Activated naive CD4-positive, alpha-beta T cell treated with anti-CD3 and anti-CD28 coated beads, Interleukin-2, amount 50 U/mL, for 16 hours (primary cell): Measurements from ENCODE around the gene GLIS1.

Source experiments
- DNase-seq: peaks from one replicate; pipeline ENCODE4 v3.0.0-alpha.2; 2020

GLIS1 gene

DNA sequence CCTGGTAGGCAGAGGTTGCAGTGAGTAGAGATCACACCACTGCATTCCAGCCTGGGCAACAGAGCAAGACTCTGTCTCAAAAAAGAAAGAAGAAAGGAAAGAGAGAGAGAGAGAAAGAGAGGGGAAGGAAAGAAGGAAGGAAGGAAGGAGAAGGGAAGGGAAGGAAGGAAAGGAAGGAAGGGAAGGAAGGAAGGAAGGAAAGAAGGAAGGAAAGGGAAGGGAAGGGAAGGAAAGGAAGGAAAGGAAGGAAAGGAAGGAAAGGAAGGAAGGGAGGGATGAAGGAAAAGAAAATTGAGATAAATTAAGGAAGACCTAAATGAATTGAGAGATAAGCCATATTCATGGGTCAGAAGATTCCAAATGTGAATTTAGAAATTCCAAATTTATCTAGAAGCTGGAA, 92.2 kb downstream of the GLIS1 start:
- no peak for DNase-seq

DNA sequence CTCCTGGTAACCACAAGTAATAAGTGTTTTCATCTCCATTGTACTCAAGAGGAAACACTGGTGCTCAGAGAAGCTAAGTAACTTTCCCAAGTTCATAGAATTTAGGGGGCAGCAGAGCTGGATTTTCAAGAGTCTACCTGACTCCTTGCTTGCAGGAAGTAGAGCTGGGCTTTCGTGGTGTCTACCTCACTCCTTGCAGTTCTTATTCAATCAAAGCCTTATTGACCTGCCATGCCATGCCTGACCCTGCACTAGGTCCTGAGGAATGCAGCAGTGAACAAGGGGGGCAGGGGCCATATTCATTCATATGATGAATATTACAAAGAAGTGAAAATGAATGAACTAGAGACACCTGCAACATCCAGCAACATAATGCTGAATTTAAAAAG, 93.3 kb downstream of the GLIS1 start:
- no peak for DNase-seq

DNA sequence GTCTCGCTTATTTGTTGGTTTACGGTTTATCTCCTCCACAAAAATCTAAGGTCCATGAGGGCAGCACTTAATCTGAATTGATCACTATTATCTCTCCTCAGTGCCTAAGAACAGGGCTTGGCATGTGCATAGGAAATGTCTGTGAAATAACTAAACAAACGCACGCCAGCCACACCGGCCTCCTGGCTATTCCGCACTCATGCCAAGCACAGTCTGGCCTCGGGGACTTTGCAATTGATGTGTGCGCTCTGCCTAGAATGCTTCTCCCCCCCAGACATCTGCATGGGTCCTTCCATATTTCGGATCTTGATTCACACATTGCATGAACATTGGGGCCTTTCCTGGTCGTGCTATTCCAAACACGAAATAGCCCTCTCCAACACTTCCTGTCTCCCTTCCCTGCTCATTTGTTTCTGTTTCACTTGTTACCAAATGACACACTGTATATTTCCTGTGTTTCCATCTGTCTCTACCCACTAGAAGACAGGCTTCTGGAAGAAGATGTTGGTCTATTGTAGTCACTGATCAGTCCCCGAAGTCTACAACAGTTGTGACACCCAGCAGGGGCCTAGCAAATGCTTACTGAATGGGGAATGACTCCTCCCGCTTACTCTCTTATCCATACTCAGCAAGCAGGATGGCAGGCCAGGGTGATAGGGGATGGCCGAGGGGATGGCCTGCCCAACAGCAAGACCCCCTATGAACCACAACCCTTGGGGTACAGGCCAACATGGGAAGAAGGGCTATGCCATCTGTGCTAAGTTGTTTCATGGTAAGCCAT, 93.9 kb downstream of the GLIS1 start:
- DNase-seq = no peak

DNA sequence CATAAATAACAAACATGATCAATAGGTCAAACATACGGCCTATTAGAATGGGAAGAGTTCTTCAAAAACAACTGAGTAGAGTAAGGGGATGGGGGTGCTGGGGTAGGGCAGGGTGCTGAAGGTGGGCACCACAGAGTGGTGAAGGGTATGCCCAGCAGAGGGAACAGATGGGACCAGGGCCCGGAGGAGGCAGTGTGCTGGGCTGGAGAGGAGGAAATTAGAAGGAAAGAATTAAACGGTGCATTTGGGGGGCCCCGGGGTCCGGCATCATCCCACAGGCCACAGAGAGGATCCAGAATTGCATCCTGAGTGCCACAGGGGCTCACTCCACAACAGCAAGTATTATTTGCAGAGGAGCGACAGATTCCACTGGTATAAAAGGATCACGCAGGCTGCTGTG, 94.5 kb downstream of the GLIS1 start:
- DNase-seq = no peak

DNA sequence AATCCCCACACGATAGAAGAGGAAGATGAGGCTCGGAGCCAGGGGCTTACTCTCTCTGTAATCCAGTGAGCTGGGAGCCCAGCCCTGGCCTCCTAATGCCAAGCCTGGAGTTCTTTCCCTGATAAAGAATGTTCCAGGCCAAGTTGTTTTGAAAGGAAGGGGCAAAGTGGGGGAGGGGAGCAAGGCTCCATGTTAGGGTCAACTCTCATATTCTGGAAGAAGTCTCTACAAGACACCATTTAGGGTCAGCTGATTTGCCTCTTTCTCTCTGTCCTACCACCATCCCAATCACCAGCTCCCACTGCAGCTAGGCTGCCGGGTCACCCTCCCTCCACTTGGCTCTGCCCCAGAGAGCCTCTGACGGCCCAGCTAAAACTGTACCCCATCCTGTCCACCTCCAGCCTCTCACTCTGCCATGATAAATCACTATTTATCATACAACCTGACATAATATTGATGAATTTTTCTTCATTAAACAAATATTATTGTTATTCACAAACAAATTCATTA, 95.0 kb downstream of the GLIS1 start:
- DNase-seq = no peak

DNA sequence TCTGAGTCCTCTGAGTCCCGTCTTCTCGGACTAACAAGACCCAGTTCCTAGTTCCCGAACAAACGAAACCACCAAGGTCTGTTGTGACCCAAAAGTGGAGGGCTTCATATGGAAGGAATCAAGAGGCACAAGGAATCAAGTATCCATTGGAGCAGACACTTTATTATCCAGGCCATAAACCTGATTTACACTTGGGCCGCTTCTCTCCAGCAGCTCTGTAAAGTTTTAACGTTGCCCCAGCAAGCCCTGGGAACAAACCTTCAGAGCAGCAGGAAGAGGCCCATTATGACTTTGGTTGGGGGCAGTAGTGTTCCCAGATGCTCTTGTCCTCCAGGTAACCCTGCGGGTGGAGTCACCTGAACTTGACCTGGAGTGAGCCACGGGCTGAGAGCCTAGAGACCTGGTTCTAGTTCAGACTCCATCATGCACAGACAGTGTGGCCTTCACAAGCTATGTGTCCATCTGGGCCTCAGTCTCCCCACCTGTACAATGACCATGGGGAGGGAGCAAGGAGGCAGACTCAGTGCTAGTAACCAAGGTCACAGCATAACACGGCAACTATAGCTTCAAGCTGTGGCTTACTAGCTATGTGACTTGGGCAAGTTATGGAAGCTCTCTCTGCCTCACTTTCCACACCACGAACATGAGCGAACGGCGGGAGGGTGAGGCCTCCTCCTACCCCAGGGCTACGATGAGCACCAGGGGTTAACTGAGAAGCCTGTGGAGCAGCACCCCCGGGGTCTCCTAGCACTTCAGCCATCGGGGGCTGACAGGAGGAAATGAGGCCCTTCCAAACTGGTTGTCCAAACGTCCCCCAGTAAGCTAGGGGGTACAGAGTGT, 95.7 kb downstream of the GLIS1 start:
- DNase-seq = no peak

DNA sequence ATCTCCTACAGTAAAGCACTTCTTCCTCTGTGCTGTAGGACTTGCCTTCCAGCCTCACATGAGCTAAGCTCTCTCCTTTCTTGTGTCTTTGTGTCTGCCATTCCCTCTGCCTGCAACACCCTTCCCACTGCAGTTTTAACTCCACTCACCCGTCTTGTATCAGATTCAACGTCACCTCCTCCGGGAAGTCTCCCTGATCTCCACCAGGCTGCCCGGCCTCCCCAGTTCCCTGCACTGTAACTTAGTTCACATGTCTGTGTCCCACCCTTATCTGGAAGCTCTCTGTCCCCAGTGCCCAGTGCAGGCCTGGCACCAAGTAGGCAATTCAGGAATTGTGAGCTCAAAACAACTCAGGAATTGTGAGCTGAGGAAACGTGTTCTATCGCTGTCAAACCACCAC, 96.4 kb downstream of the GLIS1 start:
- no peak for DNase-seq

DNA sequence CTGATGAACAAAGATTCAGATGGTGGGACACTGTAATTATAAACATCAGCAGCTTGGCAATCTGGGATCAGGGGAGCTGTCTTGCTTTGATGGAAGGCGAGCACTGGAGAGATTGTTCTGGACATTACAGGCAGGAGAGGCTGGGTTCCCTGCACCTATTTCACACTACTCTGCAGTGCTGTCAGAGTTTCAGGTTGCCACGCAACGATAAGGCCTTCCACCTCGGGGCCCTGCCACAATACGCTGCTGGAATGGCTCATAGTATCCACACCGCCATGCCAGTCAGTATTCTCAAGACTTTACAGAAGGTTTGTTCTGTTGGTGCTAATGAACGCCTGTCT, 96.8 kb downstream of the GLIS1 start:
- no peak for DNase-seq

DNA sequence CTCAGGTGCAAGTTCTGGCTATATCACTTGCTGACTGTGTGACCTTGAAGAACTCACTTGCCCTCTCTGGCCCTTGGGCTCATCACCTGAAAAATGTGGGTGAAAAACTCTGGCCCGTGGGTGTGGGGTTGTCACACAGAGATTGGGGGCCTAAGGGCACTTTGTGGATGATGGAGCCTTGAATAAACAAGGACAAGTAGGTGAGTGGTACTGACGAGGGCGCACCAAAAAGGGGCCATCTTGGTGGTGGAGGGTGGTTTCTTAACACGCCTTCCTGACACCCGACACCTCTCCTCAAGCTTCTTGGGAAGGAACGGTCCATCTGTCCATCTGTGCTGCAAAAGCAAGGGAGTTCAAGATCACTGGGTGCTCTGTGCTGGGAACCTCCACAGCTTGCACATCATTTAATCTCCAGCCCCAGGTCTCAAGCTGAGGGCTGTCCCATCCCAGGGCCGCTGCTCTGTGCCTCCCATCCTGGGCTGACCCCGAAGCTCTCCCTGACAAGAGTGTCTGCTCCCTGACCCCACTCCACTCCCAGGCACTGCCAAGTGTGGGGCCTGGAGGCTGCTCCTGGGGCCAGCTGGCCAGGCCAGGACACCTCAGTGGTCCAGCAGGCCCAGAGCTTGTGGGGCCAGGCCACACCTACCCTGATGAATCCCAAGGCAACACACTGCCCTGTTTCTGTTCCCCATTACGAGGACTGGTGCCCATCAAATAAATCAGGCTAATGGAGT, 97.3 kb downstream of the GLIS1 start:
- no peak for DNase-seq

DNA sequence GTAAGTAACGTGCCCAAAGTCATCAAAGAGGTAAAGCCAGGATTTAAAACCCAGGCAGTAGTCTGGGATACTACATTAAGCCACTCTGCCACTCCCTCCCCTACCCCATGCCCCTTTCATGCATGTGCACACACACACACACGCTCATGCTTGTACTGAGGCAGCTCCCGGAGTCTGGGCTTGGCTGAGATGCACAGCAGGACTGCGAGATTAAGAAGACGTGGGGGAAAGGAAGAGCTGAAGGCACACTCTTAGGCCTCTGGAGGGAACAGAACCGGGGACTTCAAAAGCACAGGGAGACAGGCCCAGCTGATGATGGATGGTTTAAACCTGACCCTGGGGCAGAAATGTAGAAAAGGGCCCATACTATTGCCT, 98.3 kb downstream of the GLIS1 start:
- no peak for DNase-seq

DNA sequence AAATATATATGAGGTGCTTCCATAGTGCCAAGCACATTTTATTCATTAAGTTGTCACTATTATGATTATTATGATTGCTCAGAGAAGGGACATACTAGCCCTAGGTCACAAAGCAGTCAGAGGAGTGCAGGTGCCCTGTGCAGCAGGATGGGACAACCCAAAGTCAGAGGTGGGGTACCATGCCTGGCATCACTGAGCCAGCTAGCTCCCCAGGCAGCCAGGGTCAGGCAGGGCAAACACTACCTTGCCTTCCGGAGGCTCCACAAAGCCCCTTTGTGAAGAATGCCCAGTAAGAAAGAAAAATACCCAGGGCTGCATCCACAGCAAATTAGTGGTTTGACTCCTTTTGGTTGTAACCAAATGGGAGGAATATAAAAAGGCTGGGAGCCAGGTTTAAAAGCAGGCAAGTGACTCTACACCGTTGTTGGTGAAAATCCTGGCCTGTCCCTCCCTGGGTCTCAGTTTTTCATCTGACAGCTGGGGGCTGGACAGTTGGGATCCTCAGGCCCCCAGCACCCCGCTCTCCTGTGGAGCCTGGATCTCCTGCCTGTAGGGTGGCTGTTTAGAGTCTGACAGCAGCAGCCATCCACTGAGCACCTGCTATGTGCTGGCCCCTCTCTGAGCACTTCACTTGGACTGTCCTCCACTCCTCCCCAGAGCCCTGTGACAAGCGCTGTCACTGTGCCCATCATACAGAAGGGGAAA, 98.8 kb downstream of the GLIS1 start:
- no peak for DNase-seq

DNA sequence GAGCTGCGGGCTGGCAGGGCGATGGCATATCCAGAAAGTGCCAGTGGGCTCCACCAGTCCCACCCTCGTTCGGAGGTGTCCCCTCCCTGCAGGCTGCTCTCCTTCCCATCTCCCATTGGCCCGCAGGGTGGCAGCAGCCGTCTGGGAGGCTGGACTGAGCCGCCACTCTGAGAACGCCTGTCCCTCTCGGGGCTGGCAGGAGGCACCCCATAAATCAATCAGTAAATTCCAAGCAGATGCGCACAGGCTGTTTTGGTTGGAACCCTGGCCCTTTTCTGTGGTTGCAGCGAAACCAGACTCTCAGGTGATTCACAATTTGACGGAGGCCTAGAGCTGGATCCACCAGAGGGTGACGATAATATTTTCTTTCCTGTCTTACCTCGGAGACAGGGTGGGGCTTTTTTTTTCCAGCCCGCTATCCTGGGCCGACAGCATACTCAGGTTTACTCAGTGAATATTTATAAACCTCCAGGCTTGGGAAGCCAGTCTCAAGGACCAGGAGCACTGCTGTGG, 99.7 kb downstream of the GLIS1 start:
- no peak for DNase-seq

DNA sequence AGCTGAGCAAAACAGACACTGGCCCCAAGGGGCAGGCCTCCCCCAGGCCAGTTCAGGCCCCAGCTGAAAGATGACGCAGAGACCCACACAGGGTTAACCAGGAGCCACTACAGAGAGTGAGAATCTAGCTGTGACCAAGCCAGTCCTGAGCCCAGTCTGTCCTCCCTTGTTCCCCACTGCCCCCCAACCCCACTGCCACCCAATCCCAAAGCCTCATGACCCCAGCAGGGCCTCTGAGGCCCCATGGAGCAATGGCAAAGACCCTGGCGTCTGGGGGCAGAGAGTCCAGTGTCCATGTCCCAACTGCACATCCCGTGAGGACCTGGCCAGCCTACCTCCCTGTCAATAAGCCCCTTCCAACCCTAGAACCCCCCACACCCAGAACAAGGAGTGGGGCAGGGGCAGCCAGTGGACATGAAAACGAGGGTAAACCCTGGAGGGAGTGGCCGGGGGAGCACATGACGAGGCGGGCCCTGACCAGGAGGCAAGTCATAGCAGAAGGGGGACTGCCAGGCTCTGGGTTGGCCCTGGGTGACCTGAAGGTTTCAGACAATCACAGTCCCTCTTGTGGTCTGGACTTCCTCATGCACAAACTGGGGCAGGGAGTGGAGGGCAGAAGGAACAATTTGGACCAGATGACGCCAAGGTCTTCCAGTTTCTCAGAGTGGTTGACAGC, 100.5 kb downstream of the GLIS1 start:
- no peak for DNase-seq

DNA sequence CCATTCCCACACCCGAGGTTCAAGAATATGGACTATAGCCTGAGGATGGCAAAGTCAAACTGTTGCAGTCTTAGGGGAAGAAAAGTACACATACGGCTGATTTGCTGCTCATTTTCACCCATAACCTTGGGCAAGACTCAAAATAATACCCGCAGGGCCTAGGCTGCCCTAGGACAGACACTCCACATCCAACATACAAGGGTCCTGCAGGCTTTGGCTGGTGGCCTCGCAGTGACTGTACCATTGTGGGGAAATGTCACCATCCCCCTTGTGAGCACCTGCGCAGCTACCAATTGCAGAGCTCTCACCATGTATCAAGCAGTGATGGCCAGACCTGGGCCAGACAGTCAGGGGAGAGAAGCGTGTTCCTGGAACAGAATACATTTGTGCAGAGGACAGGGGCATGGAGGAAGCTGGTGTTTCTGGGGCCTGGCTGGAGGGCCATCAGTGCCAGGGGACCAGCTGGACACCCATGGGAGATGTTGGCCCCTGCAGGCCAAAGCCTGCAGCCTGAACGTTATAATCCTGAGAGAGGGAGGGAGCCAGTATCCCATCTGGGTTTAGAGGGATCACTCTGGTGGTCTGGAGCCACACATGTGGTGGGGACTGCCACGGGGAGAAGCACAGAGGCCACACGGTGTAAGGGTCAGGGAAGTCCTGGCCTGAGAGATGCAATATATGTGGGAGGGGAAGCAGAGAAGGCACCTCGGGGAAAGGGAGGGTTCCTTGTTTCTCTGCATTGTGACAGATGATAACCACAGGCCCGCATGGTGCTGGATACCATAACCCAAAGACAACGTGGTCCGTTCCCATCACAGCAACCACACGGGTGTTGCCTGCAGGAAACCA, 101.2 kb downstream of the GLIS1 start:
- DNase-seq = no peak

DNA sequence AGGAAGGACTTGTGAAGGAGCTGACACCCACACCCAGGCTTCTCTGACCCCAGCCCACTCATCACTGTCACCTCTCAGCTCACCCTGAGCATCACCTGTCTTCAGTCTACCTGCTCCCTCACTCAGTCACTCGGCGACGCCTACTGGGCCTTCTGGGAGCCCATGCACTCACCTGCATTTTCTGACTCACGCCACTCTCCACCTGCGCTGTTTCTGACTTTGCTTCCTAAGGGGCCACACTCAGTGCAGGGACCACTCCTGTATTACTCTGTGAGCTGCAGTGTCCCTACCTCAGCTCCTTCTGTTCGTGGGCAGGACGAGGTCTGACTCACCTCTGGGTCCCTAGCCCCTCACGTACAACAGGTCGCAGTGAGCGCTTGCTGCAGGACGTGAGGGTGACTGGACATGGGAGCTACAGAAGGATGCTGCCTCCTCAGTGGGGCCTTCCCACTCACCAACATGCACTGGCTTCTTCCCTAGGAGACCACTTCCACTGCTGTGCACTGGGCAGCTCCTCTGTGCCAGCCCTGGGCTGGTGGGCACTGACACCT, 102.3 kb downstream of the GLIS1 start:
- no peak for DNase-seq

DNA sequence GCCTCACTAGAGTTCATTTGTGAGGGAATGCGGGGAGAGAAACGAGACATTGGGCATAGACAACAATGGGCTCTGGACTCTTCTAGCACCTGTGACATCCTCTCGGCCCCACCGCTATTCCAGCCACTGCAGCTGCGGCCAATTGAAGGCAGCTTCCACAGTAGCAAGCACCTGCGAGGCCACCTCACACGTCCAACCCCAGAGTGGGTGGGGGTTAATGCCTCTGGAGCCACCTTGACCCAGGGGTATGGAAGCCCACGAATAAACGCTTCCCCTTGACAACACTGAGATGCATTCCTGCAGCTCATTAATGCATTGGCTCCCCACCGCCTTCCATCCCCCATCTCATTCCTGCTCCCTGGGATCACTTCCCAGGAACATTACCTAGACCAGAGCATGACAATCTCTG, 104.4 kb downstream of the GLIS1 start:
- no peak for DNase-seq

DNA sequence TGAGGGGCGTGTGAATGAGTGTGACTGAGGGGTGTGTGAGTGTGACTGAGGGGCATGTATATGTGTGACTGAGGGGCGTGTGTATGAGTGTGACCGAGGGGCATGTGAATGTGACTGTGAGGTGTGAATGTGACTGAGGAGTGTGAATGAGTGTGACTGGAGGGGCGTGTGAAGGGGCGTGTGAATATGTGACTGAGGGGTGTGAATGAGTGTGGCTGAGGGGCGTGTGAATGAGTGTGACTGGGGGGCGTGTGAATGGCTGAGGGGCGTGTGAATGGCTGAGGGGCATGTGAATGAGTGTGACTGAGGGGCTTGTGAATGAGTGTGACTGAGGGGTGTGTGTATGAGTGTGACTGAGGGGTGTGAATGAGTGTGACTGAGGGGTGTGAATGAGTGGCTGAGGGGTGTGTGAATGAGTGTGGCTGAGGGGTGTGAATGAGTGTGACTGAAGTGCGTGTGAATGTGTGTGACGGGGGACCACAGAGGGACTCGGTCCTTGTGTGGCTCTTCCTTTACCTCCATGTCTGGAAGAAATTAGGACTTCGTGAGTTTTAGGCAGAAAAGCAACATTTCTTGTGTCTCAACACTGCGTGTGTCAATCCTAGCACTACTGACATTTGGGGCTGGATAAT, 105.8 kb downstream of the GLIS1 start:
- DNase-seq = no peak

DNA sequence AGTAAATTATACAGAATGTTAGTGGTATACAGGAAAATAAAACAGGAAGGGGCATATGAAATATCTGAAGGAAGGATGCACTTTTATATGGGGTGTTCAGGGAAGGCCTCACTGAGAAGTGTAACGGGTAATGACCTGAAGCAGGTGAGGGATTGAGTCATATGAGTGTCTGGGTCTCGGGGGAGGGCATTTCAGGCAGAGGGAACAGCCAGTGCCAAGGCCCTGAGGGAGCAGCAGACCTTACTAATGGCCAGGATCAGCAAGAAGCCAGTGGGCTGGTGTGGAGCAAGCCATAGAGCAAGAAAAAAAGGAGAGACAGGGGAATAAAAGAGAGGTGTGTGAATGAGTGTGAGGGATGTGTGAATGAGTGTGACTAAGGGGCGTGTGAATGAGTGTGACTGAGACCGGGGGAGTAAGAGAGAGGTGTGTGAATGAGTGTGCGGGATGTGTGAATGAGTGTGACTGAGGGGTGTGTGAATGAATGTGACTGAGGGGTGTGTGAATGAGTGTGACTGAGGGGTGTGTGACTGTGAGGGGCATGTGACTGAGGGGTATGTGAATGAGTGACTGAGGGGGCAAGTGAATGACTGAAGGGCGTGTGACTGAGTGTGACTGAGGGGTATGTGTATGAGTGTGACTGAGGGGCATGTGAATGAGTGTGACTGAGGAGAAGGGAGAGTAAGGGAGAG, 107.2 kb downstream of the GLIS1 start:
- DNase-seq = no peak

DNA sequence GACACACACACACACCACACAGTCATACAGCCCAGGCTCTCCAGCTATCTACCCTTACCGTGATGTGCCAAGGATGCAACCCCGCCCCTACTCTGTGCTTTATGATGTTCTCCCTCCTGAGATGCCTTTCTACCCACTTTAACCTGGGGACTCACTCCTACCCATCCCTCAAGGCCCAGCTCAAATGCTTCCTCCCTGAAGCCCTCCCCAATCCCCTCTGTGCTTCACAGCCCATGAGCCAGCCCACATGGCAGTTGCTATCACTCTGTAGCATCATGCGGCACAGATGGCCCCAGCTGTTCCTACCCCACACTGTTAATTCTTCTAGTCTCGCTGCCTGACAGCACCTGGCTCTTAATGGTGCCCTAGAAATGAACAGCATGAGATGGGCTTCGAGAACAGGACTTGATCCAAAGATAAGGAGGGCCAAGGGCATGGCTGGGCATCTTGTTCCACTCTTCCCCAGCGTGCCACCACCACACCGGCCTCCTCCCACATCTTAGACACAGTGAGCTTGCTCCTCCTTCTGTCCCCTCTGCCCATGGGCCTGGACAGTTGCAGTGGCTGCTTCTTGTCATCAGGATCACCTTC, 109.8 kb downstream of the GLIS1 start:
- no peak for DNase-seq
